ENCODE measurements around the gene PPP2R1B.
A peak's percentile ranks its signal among the peaks of the same experiment; 100 is the strongest.
"Not testable (repeated sequence)": the region's sequence is repeated elsewhere in the genome, so short reads cannot be mapped to it uniquely, and the experiment has no call there.

Gene PPP2R1B

DNA sequence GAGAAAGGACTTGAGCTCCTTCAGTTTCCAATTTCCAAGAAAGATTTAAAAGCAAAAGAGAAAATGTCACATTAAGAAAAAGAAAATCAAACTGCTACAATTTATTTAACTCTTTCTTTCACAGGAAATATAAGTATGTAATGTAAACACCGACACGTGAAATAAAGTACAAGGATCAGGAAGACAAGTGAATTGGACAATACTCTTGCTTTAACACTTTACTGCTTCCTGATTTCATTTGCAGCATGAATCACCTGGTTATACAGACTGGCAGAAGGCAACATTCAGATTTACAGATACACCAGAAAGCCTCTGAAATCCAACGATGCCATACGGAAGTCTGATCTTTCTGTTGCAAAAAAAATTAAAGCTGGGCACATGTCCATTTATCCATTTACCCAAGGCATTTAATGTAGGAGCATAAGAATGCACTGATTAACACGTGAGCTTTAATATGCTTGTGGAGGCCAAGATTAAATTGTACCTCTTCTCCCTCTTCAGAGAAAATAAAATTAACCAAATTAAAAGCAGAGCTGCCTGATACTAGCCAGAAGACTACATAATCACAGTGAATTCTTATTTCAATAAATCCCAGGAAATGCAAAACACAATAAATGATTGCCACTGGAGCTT, 16.0 kb upstream of the PPP2R1B start:
- peak in 1 of 2 experiments; percentile 51 for DNase-seq

DNA sequence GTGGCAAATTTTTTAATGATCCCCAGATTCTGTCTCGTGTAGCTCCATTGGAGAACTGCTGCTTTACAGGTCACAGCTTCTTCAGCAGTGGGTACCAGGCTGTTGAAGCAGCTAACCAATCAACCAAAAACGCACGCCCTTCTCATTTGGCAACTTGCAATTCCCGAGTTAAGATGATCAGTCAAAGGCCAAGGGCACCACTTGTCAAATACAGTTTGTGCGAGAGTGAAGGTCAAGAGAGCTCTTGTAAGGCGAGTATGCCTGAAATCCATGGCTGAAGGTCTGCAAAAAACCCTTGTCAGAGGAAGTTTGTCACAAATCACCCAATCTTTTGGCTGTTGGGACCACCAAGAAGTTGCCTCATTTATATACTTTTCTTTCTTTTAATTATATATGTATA, 12.9 kb upstream of the PPP2R1B start:
- no peak for DNase-seq

DNA sequence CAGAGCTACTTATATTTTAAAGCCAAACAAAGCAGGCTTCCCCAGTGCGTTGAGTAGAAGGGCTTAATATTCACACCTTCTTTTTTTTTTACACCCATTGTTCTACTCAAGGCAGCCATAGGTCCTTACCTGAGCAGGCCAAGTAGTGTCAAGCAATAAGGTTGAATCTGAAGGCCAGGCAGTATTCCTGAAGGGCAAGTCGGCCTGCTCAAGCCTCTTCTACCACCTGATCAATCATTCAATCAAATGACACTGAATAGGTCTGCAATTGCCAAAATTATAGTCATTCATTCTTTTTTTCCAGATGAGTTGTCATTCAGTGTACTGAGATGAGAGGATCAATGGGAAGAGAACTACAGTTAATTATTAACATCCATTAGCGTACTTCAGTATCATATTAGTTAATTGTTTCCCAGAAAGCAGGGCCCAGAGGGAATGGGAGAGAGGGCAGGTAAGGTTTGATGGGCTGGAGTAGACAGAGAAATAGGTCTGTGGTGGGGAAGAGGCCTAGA, 11.9 kb upstream of the PPP2R1B start:
- DNase-seq, result no peak

DNA sequence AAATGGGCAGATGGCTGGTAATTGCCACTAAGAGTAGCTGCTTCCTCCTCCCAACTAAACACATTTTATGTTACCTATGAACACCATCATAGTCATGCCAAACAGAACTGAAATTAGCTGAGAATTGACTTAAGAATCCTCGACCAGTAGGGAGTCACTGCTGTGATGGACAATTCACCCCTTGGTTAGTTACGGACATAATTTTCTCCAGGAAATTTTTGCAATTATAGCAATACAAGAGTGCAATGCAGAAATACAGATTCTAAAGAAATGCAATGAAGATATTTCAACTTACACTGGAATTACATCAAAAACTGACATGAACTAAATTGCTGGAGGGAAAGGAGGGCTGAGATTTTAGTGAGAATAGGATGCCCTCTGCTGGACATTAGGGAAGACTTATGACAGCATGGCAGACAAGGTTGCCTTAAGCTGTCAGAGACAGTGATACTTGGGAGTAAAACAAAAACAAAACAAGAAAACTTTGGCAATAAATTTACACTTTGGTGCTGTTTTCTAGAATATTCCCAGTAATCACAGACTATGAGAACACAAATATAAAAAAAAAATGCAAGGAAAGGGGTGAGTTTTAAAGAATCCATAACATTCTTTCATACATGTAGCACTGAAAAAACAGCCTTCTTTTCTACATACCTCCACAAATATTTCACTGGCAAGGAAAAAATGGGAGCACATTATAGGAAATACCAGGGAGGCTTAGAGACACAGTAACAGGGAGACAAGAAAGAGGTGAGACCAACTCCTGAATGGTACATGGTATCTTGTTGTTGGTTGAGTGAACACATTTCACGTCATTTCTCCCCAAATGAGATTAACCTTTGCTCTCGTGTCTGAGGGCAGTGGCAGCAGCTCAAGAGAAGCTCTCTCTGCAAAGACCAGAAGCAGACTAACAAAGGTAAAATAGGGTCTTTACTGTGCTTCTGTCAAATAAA, 11.2 kb upstream of the PPP2R1B start:
- DNase-seq, result peak; percentile 64 to 77

DNA sequence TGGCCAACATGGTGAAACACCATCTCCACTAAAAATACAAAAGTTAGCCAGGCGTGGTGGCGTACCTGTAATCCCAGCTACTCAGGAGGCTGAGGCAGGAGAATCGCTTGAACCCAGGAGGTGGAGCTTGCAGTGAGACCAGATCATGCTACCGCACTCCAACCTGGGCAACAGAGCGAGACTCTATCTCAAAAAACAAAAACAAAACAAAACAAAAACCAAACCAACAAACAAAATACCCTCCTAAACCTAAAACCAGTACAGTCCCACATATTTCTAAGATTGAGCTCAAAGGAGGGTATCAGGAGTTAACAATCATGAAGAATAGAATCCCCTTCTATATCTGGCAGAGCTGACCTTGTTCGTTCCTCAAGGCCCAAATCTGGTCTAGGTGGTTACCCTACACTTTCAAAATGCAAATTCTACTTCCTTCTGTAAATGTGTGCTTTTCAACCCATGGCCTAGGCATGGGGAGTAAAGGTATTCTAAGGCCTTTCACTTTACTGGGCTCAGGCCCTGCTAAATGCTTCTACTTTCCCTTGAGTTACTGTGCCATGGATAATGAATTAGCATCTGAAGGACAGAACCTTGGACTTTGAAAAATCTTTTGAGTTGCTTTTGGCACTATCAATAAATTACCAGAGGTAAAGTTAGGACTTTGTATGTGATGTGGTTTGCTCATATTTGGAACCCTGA, 10.4 kb upstream of the PPP2R1B start:
- DNase-seq, result no peak

DNA sequence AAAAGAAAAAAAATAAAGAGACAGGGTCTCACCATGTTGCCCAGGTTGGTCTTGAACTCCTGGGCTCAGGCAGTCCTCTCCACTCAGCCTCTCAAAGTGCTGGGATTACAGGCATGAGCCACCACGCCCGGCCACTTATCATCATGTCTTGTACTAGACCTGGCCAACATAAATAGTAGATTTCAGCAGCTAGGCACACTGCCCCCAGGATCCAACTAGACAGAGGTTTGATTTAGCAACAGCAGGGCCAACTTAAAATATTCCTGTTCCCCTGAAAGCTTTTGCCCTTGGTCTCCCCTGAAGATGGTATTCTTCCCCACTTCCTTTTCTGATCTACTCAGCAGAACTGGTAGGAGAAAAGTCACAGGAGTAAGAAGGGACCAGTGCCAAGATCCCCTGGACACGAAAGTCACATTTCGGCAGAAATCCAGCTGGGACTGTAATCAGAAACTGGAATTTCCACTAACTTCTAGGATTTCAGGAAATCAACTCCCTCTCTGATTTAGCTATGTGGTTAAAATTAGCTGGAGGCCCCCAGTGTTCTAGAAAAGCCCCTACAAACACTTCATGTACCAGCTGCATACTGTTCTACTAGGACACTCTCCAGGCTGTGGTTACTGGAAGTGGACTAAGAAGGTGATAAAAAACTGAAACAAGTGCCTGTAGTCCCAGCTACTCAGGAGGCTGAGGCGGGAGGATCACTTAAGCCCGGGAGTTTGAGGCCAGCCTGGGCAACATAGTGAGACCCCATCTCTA, 8.9 kb upstream of the PPP2R1B start:
- peak in 1 of 2 experiments; percentile 33 for DNase-seq

DNA sequence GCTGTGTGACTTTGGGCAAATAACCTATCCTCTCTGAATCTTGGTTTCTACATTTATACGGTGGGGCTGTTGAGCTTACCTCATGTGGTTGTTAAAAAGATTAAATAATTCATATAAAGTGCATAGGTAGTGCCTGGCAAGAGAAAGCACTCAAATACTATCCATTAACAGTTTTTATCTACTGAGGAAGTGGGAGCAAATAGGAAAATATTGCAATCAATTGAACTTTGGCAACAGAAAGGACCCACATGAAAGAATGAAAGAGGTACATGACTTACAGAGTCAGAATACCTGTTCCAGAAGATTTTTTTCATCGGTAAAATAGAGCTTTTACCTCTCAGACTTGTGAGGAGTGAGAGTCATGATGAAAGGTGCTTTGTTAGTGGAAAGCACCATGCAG, 6.3 kb upstream of the PPP2R1B start:
- no peak for DNase-seq

DNA sequence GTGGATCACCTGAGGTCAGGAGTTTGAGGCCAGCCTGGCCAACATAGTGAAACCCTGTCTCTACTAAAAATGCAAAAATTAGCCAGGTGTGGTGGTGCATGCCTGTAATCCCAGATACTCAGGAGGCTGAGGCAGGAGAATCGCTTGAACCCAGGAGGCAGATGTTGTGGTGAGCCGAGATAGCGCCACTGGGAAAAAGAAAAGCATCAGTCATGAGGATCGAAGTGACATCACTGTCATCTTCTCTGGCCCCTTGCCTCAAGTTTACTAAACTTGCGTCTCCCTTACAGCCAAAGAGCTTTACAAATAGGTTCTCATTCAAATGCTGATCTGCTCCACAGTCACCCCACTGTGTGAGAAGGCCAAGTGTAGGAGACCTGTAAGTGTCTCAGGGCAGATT, 5.0 kb upstream of the PPP2R1B start:
- DNase-seq, result not testable (repeated sequence)

DNA sequence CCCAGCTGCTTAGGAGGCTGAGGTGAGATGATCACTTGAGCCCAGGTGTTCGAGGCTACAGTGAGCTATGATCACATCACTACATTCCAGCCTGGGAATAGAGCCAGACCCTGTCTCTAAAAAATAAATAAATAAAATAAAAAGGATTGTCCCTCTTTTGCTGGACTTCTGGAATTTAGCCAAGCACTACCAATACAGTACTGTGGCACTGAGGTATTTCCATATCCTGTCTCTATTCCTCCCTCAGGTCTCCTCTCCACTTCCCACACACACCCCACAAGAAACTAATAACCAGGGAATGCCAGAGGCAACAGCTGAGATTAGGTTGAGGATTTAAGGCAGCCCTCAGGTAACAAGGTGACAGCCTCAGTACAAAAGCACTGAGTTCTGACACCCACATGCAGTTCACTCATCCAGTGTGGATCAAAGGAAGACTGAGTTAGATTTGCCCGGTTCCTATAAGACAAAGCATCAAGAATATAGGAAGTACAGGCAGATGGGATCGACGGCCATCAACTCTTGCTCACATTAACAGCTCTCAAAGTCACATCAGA, 4.5 kb upstream of the PPP2R1B start:
- no peak for DNase-seq

DNA sequence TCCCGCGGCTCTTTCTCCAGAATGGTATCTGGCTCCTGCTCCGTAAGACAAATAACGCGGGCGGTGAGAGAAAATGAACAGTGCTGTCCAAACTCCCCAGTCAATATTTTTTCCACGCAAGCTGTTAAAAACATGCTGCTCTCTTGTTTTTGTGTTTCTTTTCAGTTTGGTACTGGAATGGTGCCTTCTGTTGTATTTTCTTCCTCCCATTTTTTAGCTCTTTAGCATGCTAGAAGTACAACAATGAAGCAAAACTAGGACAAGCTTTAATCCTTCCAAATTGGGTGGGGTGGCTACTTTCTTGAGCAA, 599 bp upstream of the PPP2R1B start:
- DNase-seq, result no peak

DNA sequence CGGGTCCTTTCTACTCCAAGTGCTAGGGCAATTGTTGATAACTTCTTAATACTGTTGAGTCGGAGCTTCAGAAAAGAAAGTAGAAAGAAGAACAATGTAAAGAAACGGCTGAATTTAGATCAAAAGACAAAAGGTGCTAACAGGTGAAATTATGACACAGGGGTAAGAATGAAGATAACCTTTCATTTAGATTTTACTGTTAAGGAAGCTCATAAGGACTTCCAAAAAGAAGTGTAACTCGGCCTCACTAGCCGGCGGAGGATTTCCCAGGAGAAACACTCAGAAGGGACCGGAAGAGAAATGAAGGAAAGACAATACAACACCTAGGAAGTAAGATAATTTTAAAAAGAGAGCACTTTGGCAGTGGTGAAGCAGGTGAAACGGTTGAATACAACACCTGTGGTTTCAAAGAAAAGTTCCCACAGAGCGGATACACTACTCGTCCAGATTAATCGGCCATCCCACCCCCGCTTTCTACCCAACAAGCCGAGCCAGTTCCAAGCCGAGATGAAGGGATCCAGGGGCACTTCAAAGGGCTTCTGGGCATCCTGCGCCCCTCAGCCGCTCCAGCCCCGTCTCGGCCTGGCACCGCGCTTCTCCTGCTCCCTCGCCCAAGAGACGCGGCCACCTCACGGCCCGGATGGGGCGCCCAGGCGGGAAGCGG, 737 bp downstream of the PPP2R1B start:
- no peak for DNase-seq

DNA sequence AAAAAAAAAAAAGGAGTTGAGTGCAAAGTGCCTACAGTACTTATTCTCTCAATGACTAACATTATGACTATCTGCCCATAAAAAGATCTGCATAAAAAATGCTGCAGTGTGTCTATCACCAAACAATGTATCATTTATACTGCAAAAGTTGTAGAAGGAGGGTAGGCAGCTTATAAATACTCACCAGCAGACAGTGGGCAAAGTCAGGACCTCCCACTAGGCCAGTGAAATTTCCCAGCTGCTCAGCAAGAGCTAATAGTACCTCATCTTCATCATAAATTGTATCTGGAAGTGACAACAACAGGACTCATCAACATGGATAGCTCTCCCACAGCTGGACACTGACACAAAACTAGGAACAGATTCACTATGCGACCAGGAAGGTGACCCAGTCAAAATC, 1.6 kb downstream of the PPP2R1B start:
- no peak for DNase-seq

DNA sequence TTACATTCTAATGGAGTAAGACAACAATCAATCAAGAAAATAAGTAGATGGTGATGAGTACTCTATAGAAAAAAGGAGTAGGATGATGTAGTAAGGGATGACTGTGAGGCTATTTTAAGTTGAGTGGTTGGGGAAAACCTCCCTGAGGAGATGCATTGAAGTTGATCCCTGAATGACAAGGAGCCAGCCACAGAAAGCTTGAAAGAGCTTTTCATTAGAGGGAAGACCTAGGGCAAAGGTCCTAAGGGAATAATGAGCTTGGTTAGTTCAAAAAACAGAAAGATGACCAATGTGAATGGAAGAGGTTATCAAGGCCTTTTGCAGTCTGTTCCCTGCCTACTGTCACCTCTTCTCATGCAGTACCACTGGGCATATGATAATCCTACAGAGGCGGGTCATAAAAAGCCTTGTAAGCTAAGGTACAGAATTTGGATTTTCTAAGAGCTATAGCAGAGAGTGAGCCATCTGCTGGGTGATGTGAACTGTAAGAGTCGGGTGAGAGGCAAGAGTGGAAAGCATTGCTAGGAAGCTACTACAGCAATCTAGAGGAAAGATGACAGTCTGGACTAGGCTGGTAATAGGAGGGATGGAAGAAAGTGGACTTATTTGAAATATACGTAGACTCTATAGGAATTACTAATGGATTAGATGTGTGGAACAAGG, 3.1 kb downstream of the PPP2R1B start:
- DNase-seq, result peak in 1 of 2 experiments; percentile 28

DNA sequence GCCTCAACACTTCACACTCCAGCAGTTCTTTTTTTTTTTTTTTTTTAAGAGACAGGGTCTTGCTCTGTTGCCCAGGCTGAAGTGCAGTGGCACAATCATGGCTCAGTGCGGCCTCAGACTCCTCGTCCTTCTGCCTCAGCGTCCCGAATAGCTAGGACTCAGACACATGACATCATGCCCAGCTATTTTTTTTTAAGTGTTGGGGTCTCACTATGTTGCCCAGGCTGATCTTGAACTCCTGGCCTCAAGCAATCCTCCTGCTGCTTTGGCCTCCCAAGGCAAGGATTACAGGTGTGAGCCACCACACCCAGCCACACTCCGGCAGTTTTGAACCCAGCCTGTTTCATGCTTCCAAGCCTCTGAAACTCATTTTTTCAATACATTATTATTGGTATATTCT, 3.7 kb downstream of the PPP2R1B start:
- DNase-seq, result no peak

DNA sequence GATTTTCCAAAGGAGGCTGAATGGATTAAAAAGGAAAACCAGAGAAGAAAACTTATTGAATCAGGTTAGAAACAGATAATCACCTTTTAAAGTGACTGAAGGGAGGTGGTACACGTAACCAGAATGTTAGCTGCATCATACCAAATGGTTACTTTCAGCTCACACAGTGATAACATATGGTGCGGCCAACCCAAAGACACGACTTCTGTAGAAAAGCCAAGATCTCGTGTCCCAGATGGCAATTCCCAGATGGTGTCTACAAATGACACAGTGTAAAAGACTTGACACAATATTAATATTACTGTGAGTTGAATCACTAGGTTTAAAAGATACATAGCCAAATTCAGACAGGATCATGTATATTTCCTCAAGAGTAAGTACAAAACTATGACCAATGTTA, 5.2 kb downstream of the PPP2R1B start:
- peak; percentile 20 to 76 for DNase-seq

DNA sequence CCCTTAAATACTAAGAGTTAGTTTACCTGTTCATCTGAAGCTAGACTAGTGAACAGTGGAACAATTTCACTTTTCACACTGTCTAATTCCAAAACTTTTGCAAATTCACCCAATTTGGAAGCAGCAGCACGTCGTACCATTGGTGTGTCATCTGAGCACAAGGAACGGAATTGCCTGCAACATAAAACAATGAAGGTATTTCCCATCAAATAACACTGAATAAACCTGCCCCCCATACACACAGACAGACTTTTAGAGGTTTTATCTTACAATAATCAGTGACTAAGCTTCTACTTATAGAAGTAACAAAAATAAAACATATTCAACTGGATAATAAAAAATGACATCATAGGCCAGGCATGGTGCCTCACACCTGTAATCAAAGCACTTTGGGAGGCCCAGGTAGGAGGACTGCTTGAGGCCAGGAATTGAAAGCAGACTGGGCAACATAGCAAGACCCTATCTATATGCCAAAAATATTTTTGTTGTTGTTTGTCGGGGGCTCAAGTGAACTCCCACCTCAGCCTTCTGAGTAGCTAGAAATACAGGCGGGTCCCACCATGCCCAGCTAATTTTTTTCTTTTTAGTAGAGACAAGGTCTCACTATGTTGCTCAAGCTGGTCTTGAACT, 6.3 kb downstream of the PPP2R1B start:
- no peak for DNase-seq

DNA sequence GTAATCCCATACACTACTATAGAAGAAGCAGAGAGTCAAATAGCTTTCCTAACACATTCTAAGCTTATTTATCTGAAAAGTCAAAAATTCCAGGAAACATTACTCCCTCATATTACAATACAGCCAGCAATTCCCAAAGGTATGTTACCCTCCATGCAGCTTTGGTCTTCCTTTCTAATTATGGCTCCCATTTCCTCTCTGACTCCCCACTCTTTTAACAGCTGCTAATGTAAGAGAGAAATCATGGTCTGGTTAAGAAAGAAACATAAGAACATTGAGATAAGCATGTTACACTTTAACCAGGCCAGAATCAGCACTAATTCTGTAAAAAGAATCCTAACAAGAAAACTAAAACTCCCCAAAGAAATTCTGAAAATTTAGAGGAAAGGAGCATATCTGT, 6.8 kb downstream of the PPP2R1B start:
- no peak for DNase-seq

DNA sequence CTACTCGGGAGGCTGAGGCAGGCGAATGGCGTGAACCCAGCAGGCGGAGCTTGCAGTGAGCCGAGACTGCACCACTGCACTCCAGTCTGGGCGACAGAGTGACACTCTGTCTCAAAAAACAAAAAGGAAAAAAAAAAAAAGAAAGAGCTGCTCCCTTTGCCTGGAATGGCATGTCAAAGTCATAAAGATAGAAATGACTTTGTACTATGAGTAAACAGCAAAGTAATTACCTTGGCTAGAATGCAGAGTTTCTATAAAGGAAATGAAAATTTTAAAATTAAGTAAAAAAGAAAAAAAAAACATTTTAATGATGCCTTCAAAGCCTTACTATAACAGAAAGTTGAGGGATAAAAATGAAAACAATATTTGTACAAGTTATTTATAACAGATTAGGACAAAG, 10.1 kb downstream of the PPP2R1B start:
- no peak for DNase-seq

DNA sequence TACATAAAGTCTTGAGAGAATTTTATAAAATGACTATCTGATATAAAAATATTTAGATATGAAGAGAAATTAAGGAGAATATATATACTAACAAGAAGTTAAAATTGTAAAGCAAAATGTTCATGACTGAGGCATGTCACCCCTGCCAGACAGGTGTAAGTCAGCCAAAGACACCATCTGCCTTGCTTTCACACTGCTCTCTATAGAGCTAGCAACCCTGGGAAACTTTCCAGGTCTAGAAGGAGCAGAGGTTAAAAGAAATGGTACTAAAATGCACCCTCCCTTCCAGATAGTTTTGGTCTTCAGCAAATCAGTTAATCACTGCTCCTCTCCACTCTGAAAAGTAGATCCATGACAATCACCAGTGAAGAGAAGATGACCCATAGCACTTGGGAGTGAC, 16.5 kb downstream of the PPP2R1B start:
- DNase-seq, result peak; percentile 27 to 69

DNA sequence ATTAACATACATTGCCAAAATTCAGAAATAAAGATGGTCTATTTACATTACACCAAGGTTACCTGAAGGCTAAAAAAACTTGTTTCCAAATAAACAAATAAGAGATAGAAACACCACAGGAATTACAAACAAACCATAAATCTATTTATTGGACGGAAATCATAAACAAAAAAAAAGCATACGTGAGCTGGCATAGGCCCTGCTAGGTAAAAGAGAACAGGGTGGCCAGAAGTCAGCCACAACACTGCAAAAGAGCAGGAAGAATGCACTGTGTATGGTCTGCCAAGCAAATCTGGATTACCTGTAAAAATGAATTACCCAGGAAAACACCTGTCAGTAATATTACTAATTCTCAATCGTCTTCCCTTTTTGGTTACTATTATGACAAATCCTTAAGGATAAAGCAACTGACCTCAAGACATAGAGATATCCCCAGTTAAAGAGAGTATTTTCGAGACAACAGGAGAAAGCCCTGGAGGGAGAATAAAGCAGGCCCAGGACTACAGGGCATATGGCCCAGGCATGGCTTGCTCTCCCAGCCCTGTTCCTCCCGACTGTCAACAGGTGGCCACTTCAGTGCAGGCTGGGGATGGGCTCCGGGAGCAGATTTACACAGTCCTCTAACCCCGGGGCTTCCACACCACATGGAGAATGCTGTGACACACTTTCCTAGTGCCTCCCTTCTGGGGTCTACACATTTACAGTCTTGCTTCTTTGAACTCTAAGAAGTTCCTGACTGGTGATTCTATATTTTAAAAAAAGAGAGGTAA, 18.0 kb downstream of the PPP2R1B start:
- DNase-seq, result peak in 1 of 2 experiments; percentile 36
